A549 (cell line): ENCODE measurements around the gene PUM2. TPM values are rescaled to one million over a fixed set of nuclear protein-coding genes. Genes with fewer than 3 reads are reported as not detected.

Experiments
- ATAC-seq, 2 experiments: fragments of 200-7000 bp in 1 of 2; fragments of >200 bp in 1 of 2; cut with Nextera tagmentation in 1 of 2; cut with Tn5 transposase in 1 of 2; 3 replicates each; pipeline versions ENCODE4 v1.8.0 to v1.9.1; 2018 to 2020; ENCODE audit warnings: mild to moderate bottlenecking in 1 of 2, moderate library complexity in 1 of 2
- CTCF ChIA-PET: fragments of 300-600 bp; sonication (Branson Sonifier 250); formaldehyde crosslinking; extraction: SDS; loops from one replicate; lab custom pipeline; 2021; ENCODE audit warnings: antibody characterized with exemption, inconsistent platforms; lab: Yijun Ruan, JAX
- POLR2A ChIA-PET: fragments of 350-600 bp; formaldehyde crosslinking; extraction: SDS; loops from one replicate; lab custom pipeline; 2021; ENCODE audit warnings: antibody characterized with exemption, inconsistent platforms; lab: Yijun Ruan, JAX
- DNase-seq, 2 experiments: peaks; one replicate each; pipeline versions ENCODE4 v3.0.0 to v3.0.0-alpha.2; 2011 to 2016; ENCODE audit warnings: low read depth in 1 of 2, low spot score in 1 of 2
- FAIRE-seq: peaks from 2 replicates; lab custom pipeline; 2011; peaks lifted over from hg19 to GRCh38; lab: Jason Lieb, UNC
- H3K27ac ChIP-seq, 2 experiments: fragments of >200 bp; sonication (Bioruptor Twin); formaldehyde crosslinking; 3 replicates each; pipeline ENCODE4 v1.5.1; 2016 to 2017
- H3K4me1 ChIP-seq: fragments of >200 bp; sonication (Bioruptor Twin); formaldehyde crosslinking; 3 replicates; pipeline ENCODE4 v1.6.1; 2016
- H3K4me2 ChIP-seq: fragments of >200 bp; sonication (Bioruptor Twin); formaldehyde crosslinking; 3 replicates; pipeline ENCODE4 v1.6.1; 2016
- H3K4me3 ChIP-seq: fragments of >200 bp; sonication (Bioruptor Twin); formaldehyde crosslinking; 3 replicates; pipeline ENCODE4 v1.5.1; 2016
- H3K9me3 ChIP-seq: fragments of >200 bp; sonication (Bioruptor Twin); formaldehyde crosslinking; 3 replicates; pipeline ENCODE4 v1.6.1; 2016
- BHLHE40 ChIP-seq: IDR thresholded peaks from 2 replicates; pipeline ENCODE4 v1.6.1; 2012; ENCODE audit warnings: low read depth, low read length, inconsistent platforms
- CBX8 ChIP-seq: fragments of 200-600 bp; sonication (generic); IDR thresholded peaks from 2 replicates; pipeline ENCODE4 v1.6.1; 2016
- CEBPB ChIP-seq, 2 experiments: fragments of >200 bp in 1 of 2; sonication (Bioruptor Twin) in 1 of 2; formaldehyde crosslinking in 1 of 2; IDR thresholded peaks; 2 replicates each; pipeline ENCODE4 v1.6.1; 2012 to 2016
- CHD2 ChIP-seq: fragments of 150-350 bp; IDR thresholded peaks from 2 replicates; pipeline ENCODE4 v1.6.1; 2014; ENCODE audit warnings: low read length; ENCODE audit not compliant: partially characterized antibody
- EHF ChIP-seq: fragments of 250-450 bp; sonication (Bioruptor Pico); IDR thresholded peaks from 2 replicates; pipeline ENCODE4 v1.5.0; 2020; ENCODE audit warnings: mild to moderate bottlenecking
- ESRRA ChIP-seq: fragments of 150-350 bp; IDR thresholded peaks from 2 replicates; pipeline ENCODE4 v1.6.1; 2014; ENCODE audit warnings: mild to moderate bottlenecking, low read length, borderline replicate concordance
- HEYL ChIP-seq: fragments of 250-450 bp; sonication (Bioruptor Pico); IDR thresholded peaks from 2 replicates; pipeline ENCODE4 v1.8.0; 2021; ENCODE audit warnings: mild to moderate bottlenecking, moderate library complexity
- JUNB ChIP-seq: fragments of >200 bp; sonication (Bioruptor Twin); formaldehyde crosslinking; IDR thresholded peaks from 2 replicates; pipeline ENCODE4 v1.6.1; 2016
- KDM1A ChIP-seq: fragments of 200-600 bp; sonication (generic); IDR thresholded peaks from 2 replicates; pipeline ENCODE4 v1.6.1; 2016; ENCODE audit warnings: low read depth, mild to moderate bottlenecking
- MAFK ChIP-seq: fragments of 450-650 bp; IDR thresholded peaks from 2 replicates; pipeline ENCODE4 v1.6.1; 2014; ENCODE audit not compliant: partially characterized antibody
- MYC ChIP-seq: IDR thresholded peaks from 2 replicates; pipeline ENCODE4 v1.6.1; 2012; ENCODE audit warnings: mild to moderate bottlenecking, inconsistent platforms, low read length, improper control_type of control experiment, borderline replicate concordance
- NPAS2 ChIP-seq: fragments of 250-450 bp; sonication (Bioruptor Pico); IDR thresholded peaks from 2 replicates; pipeline ENCODE4 v1.8.0; 2022; ENCODE audit warnings: mild to moderate bottlenecking, moderate library complexity, borderline replicate concordance
- PHF8 ChIP-seq: fragments of 200-600 bp; sonication (generic); IDR thresholded peaks from 2 replicates; pipeline ENCODE4 v1.6.1; 2016; ENCODE audit warnings: low read depth, mild to moderate bottlenecking, antibody characterized with exemption, moderate library complexity, borderline replicate concordance
- POLR2A ChIP-seq: IDR thresholded peaks from 2 replicates; pipeline ENCODE4 v1.6.1; 2012; ENCODE audit warnings: mild to moderate bottlenecking, low read length
- POLR2AphosphoS2 ChIP-seq: conservative IDR thresholded peaks from 2 replicates; pipeline ENCODE4 v1.6.1; 2012; ENCODE audit warnings: low read length, improper control_type of control experiment, inconsistent platforms
- RAD21 ChIP-seq, 2 experiments: fragments of >200 bp in 1 of 2; sonication (Bioruptor Twin) in 1 of 2; formaldehyde crosslinking in 1 of 2; IDR thresholded peaks in 1 of 2; conservative IDR thresholded peaks in 1 of 2; 2 replicates in 1 of 2; 3 replicates in 1 of 2; pipeline ENCODE4 v1.6.1; 2012 to 2018; ENCODE audit warnings: inconsistent platforms in 1 of 2
- RARB ChIP-seq: fragments of 250-450 bp; sonication (Bioruptor Pico); IDR thresholded peaks from 2 replicates; pipeline ENCODE4 v1.8.0; 2021; ENCODE audit warnings: mild to moderate bottlenecking, moderate library complexity
- RNF2 ChIP-seq: fragments of 200-600 bp; sonication (generic); IDR thresholded peaks from 2 replicates; pipeline ENCODE4 v1.6.1; 2016; ENCODE audit warnings: low read depth, mild to moderate bottlenecking, antibody characterized with exemption, moderate library complexity, borderline replicate concordance
- SMC3 ChIP-seq: fragments of >200 bp; sonication (Bioruptor Twin); formaldehyde crosslinking; IDR thresholded peaks from 3 replicates; pipeline ENCODE4 v1.6.1; 2018; ENCODE audit warnings: inconsistent platforms
- TFCP2L1 ChIP-seq: fragments of 250-450 bp; sonication (Bioruptor Pico); IDR thresholded peaks from 2 replicates; pipeline ENCODE4 v1.5.0; 2021; ENCODE audit warnings: mild to moderate bottlenecking
- ZNF302 ChIP-seq: fragments of 250-450 bp; sonication (Bioruptor Pico); IDR thresholded peaks from 2 replicates; pipeline ENCODE4 v1.9.0; 2021; ENCODE audit warnings: inconsistent platforms, mild to moderate bottlenecking, moderate library complexity
- ZSCAN20 ChIP-seq: fragments of 250-450 bp; sonication (Bioruptor Pico); IDR thresholded peaks from 2 replicates; pipeline ENCODE4 v1.8.0; 2022; ENCODE audit warnings: mild to moderate bottlenecking, moderate library complexity
- WGBS: methylation state at CpG from one replicate; pipeline ENCODE4 v1.1.6; 2017; ENCODE audit errors: missing lambda C conversion rate; 5-methylcytosine and 5-hydroxymethylcytosine counted together
- polyA plus RNA-seq, 4 experiments: library from polyadenylated mRNA; depleted of rRNA in 3 of 4; stranded (reverse); fragments of >200 nt; fragmentation: RNase III in 1 of 4; extraction: RNeasy Plus Mini Kit Qiagen cat#74134 plus additional on column Dnase treatment in 1 of 4; gene quantifications; 2 replicates in 3 of 4; 3 replicates in 1 of 4; pipeline ENCODE4 v1.2.3, GENCODE V29; 2011 to 2017
- TF ChIP-seq, protein P1 (sequence below): IDR thresholded peaks from 2 replicates; pipeline ENCODE4 v1.6.1; 2012
- TF ChIP-seq, protein P2 (sequence below): fragments of >200 bp; sonication (Bioruptor Twin); formaldehyde crosslinking; IDR thresholded peaks from 3 replicates; pipeline ENCODE4 v1.6.1; 2016
- TF ChIP-seq, protein P3 (sequence below): IDR thresholded peaks from 2 replicates; pipeline ENCODE4 v1.6.1; 2012
- TF ChIP-seq, protein P4 (sequence below): IDR thresholded peaks from 2 replicates; pipeline ENCODE4 v1.6.1; 2012; ENCODE audit warnings: low read depth, borderline replicate concordance
- TF ChIP-seq, protein P5 (sequence below): fragments of 200-600 bp; sonication (generic); IDR thresholded peaks from 2 replicates; pipeline ENCODE4 v1.6.1; 2016; ENCODE audit warnings: antibody characterized with exemption, mild to moderate bottlenecking, moderate library complexity
- TF ChIP-seq, protein P6 (sequence below): fragments of >200 bp; sonication (Bioruptor Twin); formaldehyde crosslinking; IDR thresholded peaks from 3 replicates; pipeline ENCODE4 v1.5.1; 2016
- TF ChIP-seq, protein P7 (sequence below): fragments of 450-650 bp; IDR thresholded peaks from 2 replicates; pipeline ENCODE4 v1.6.1; 2014; ENCODE audit warnings: antibody characterized with exemption

PUM2 gene
- polyA plus RNA-seq, 2 of the 4 experiments (the other 2 are of a cell fraction) = 44.6 to 94.2 TPM

DNA sequence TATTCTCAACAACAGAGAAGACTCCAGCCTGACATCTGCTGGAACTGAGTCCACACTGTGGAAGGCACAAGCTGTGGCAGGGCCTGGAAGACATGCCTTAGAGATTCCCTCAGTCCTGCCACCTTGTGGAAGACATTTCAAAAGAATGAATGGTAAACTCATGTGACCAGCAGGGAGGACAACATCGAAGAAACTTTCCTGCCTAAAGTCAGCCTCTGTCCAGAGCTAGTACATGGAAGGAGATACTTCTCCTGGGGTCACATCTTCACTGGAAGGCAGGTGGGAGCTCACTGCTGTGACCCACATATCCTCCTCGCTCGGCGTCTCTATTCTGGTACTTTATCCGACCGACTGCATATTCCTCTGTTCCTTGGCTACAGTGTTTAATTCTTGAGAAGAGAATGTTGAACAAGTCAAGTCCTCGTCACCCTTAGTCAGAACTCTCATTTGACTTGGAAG is 59.5 kb downstream of the PUM2 start:
- Histone ChIP-seq H3K9me3 (no peaks in the 10 kb centered on the region), H3K4me2 (peak overlapping the region; percentile 16; the same call in 1 of the 3 replicates), H3K4me1 (peaks cover 23% of the 10 kb centered on the region), H3K4me3 (no peak overlapping the region), H3K27ac (peak overlapping the region in 1 of 2 experiments; percentile 33; a peak in 1 of 6 replicates)
- DNase-seq (peak; percentile 91 to 93), ATAC-seq (peak; percentile 100), FAIRE-seq (peak; percentile 99)
- WGBS = 73% methylated on average over 7 of the region's 7 CpGs
- ChIA-PET CTCF (interaction anchor here (0.6 to 7.8 kb wide), 64 partner anchors 9 to 349 kb away, joined by 3 to 85 read pairs (median 5); partner anchors contain the start of gene SDC1), POLR2A (interaction anchor here (0.7 to 1.0 kb wide), 4 partner anchors 59 to 156 kb away, joined by 3 to 4 read pairs (median 4); partner anchors contain the start of genes RHOB and SDC1)
- TF ChIP-seq, protein P1, sequence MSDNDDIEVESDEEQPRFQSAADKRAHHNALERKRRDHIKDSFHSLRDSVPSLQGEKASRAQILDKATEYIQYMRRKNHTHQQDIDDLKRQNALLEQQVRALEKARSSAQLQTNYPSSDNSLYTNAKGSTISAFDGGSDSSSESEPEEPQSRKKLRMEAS = peak; percentile 65
- TF ChIP-seq, protein P2, sequence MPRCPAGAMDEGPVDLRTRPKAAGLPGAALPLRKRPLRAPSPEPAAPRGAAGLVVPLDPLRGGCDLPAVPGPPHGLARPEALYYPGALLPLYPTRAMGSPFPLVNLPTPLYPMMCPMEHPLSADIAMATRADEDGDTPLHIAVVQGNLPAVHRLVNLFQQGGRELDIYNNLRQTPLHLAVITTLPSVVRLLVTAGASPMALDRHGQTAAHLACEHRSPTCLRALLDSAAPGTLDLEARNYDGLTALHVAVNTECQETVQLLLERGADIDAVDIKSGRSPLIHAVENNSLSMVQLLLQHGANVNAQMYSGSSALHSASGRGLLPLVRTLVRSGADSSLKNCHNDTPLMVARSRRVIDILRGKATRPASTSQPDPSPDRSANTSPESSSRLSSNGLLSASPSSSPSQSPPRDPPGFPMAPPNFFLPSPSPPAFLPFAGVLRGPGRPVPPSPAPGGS = no peak
- TF ChIP-seq, protein P3, sequence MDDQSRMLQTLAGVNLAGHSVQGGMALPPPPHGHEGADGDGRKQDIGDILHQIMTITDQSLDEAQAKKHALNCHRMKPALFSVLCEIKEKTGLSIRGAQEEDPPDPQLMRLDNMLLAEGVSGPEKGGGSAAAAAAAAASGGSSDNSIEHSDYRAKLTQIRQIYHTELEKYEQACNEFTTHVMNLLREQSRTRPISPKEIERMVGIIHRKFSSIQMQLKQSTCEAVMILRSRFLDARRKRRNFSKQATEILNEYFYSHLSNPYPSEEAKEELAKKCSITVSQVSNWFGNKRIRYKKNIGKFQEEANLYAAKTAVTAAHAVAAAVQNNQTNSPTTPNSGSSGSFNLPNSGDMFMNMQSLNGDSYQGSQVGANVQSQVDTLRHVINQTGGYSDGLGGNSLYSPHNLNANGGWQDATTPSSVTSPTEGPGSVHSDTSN = no peak
- TF ChIP-seq RARB (CRISPR knock-in tag) (no peak), CBX8 (no peak), ZSCAN20 (CRISPR knock-in tag) (no peak), TFCP2L1 (CRISPR knock-in tag) (no peak), MAFK (no peak), CEBPB (IDR thresholded peaks at IDR 0.05) (no peak), SMC3 (peak; percentile 81), RNF2 (no peak), HEYL (no peak), NPAS2 (CRISPR knock-in tag) (no peak), MYC (peak; percentile 50; the same call in 1 of the 2 replicates), CHD2 (no peak), KDM1A (no peak), ESRRA (no peak), ZNF302 (CRISPR knock-in tag) (no peak), JUNB (no peak), BHLHE40 (no peak), POLR2AphosphoS2 (no peak), RAD21 (conservative IDR thresholded peaks at IDR 0.05 in 1 of 2, IDR thresholded peaks at IDR 0.05 in 1 of 2) (peak; percentile 63 to 64), POLR2A (no peak), EHF (CRISPR knock-in tag) (no peak), PHF8 (no peak)
- TF ChIP-seq, protein P4, sequence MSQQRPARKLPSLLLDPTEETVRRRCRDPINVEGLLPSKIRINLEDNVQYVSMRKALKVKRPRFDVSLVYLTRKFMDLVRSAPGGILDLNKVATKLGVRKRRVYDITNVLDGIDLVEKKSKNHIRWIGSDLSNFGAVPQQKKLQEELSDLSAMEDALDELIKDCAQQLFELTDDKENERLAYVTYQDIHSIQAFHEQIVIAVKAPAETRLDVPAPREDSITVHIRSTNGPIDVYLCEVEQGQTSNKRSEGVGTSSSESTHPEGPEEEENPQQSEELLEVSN = no peak
- TF ChIP-seq, protein P5, sequence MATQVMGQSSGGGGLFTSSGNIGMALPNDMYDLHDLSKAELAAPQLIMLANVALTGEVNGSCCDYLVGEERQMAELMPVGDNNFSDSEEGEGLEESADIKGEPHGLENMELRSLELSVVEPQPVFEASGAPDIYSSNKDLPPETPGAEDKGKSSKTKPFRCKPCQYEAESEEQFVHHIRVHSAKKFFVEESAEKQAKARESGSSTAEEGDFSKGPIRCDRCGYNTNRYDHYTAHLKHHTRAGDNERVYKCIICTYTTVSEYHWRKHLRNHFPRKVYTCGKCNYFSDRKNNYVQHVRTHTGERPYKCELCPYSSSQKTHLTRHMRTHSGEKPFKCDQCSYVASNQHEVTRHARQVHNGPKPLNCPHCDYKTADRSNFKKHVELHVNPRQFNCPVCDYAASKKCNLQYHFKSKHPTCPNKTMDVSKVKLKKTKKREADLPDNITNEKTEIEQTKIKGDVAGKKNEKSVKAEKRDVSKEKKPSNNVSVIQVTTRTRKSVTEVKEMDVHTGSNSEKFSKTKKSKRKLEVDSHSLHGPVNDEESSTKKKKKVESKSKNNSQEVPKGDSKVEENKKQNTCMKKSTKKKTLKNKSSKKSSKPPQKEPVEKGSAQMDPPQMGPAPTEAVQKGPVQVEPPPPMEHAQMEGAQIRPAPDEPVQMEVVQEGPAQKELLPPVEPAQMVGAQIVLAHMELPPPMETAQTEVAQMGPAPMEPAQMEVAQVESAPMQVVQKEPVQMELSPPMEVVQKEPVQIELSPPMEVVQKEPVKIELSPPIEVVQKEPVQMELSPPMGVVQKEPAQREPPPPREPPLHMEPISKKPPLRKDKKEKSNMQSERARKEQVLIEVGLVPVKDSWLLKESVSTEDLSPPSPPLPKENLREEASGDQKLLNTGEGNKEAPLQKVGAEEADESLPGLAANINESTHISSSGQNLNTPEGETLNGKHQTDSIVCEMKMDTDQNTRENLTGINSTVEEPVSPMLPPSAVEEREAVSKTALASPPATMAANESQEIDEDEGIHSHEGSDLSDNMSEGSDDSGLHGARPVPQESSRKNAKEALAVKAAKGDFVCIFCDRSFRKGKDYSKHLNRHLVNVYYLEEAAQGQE = no peak
- TF ChIP-seq, protein P6, sequence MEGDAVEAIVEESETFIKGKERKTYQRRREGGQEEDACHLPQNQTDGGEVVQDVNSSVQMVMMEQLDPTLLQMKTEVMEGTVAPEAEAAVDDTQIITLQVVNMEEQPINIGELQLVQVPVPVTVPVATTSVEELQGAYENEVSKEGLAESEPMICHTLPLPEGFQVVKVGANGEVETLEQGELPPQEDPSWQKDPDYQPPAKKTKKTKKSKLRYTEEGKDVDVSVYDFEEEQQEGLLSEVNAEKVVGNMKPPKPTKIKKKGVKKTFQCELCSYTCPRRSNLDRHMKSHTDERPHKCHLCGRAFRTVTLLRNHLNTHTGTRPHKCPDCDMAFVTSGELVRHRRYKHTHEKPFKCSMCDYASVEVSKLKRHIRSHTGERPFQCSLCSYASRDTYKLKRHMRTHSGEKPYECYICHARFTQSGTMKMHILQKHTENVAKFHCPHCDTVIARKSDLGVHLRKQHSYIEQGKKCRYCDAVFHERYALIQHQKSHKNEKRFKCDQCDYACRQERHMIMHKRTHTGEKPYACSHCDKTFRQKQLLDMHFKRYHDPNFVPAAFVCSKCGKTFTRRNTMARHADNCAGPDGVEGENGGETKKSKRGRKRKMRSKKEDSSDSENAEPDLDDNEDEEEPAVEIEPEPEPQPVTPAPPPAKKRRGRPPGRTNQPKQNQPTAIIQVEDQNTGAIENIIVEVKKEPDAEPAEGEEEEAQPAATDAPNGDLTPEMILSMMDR = peak; percentile 94
- TF ChIP-seq, protein P7, sequence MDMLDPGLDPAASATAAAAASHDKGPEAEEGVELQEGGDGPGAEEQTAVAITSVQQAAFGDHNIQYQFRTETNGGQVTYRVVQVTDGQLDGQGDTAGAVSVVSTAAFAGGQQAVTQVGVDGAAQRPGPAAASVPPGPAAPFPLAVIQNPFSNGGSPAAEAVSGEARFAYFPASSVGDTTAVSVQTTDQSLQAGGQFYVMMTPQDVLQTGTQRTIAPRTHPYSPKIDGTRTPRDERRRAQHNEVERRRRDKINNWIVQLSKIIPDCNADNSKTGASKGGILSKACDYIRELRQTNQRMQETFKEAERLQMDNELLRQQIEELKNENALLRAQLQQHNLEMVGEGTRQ = peak; percentile 46; the same call in 1 of the 2 replicates
